Stimulated activated CD4-positive, alpha-beta T cell treated with anti-CD3 and anti-CD28 coated beads, Interleukin-4, amount 100 ng/mL, for 48 hours (primary cell): ENCODE results near the gene MIA2.

Experiments
- DNase-seq, 2 donors: peaks; one replicate each; pipeline ENCODE4 v3.0.0-alpha.2; 2020; ENCODE audit warnings: low read depth in 2 of 2

MIA2 gene

GRCh38 chr14:39383026-39383660 is 149.4 kb downstream of the MIA2 start:
- DNase-seq = no peak

DNA sequence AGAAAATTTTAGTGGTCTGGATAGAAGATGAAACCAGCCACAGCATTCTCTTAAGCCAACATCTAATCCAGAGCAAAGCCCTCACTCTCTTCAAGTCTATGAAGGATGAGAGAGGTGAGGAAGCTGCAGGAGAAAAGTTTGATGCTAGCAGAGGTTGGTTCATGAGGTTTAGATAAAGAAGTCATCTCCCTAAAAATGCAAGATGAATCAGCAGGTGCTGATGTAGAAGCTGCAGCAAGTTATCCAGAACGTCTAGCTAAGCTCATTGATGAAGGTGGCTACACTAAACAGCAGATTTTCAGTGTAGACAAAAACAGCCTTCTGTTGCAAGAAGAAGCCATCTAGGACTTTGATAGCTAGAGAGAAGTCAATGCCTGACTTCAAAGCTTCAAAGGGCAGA is 150.0 kb downstream of the MIA2 start:
- DNase-seq = no peak

DNA sequence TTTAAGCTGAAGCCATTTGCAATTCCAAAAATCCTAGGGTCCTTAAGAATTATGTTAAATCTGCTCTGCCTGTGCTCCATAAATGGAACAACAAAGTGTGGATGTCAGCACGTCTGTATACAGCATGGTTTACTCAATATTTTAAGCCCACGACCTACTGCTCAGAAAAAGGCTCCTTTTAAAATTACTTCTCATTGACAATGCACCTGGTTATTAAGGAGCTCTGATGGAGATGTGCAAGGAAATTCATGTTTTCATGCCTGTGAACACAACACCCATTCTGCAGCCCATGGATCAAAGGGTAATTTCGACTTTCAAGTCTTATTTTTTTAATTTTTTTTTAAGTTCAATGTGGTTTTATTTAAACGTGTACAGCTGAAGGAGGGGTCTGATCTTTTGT is 150.5 kb downstream of the MIA2 start:
- no peak for DNase-seq

DNA sequence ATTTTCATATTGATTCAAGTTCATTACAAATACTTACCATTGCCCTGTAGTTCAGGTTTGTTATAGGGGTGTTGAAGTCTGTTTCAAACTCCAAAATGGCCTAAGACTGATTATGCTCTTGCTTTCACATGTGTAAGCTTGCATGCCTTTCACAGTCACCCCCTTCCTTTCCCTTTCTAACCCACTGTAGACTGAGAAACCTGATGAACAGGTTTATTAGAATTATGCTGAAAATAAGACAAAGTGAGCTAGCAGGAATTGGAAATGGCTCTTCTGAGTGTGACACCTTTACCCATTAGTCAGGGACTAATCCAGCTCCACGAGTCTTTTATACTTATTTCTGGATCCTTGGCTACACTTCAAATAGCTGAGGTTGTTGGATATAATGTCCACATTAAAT is 159.6 kb downstream of the MIA2 start:
- no peak for DNase-seq

DNA sequence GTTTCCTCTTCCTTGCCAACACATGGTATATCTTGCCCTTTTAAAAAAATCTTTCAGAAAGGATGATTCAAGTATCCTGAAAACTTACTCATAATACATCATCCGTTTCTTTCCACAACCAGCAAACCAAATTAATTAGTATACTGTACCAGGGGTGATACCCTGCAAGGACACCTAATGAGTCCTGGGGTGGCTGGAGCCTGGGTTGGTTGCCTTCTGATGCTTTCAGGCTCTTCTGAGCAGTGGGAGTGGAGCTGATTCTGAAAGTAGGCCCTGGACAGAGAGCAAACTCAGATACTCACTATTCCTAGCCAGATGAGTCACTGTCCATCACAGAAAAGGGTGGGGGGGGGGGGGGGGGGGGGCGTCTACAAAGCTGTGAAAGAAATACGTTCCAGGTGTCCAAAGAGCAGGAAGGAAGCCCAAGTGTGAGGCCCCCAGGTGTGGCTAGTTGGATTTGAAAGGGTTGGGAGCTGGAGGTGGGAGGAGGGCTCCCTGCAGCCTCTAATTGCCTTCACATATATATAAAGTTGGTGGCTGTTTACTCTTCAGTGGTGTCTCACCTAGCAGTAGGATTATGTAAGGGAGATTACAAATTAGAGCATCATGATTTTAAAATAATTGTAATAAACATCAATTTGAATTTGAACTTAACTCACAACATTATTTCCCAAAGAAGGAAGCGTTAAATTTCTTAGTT is 162.0 kb downstream of the MIA2 start:
- DNase-seq = no peak

DNA sequence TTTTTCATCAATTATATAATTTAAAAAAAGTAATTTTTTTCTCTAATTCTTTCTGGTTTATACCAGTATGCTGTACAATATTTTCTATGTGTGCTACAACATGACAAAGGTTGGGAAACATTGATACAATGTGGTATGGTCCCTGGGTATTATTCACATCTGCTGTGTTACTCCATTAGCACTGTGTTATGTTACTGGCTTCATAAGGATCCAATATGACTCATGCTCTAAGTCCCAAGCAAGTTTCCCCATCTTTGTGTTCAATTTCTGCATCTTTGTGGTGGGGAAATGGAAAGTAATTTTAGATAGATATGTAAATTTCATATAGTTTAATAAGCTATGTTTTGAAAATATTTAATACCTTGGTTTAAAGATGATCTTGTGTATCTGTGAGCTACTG is 162.7 kb downstream of the MIA2 start:
- no peak for DNase-seq

GRCh38 chr14:39398382-39398781 is 164.7 kb downstream of the MIA2 start:
- DNase-seq = no peak

- no peak for DNase-seq
These were observed 172.8 kb downstream of the MIA2 start for GRCh38 chr14:39406560-39406959.

GRCh38 chr14:39416072-39416471 is 182.4 kb downstream of the MIA2 start:
- no peak for DNase-seq

GRCh38 chr14:39417014-39417413 is 183.3 kb downstream of the MIA2 start:
- no peak for DNase-seq

GRCh38 chr14:39419272-39419671 is 185.6 kb downstream of the MIA2 start:
- DNase-seq = no peak

DNA sequence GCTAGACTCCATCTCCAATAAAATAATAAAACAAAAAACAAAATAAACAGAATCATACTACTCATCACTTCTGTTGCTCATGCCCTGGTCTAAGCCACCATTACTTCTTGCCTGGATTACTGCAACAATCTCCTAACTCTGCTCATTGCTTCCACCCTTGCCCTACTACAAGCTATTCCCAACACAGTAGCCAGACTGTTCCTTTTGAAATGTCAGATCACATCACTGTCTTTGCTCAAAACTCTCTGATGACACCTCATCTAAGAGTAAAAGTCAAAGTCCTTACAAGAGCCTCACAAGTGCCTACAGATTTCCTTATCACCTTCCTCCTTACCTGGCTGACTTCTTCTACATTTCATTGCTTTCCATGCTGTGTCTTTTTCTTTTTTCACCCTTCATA is 188.5 kb downstream of the MIA2 start:
- DNase-seq = no peak

GRCh38 chr14:39423793-39424192 is 190.1 kb downstream of the MIA2 start:
- no peak for DNase-seq

- no peak for DNase-seq
These were observed 192.2 kb downstream of the MIA2 start for GRCh38 chr14:39425947-39426346.

GRCh38 chr14:39426605-39427004 is 192.9 kb downstream of the MIA2 start:
- DNase-seq = no peak

DNA sequence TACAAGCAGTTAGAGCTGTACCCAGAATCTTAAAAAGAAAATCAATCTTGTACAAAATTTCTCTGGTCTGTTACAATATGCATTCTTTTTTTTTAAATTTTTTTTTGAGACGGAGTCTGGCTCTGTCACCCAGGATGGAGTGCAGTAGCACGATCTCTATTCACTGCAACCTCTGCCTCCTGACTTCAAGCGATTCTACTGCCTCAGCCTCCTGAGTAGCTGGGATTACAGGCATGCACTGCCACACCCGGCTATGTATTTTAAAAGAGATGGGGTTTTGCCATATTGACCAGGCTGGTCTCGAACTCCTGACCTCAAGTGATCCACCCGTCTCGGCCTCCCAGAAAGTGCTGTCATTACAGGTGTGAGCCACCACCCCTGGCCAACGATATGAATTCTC is 194.4 kb downstream of the MIA2 start:
- no peak for DNase-seq

- no peak for DNase-seq
These were observed 197.2 kb downstream of the MIA2 start for GRCh38 chr14:39430762-39431415.

- DNase-seq = peak; percentile 23 to 32
These were observed 197.9 kb downstream of the MIA2 start for GRCh38 chr14:39431416-39432178.

- DNase-seq = peak; percentile 89 to 92
These were observed 198.5 kb downstream of the MIA2 start, which contains the start of gene FBXO33 for GRCh38 chr14:39432179-39432618. Gene FBXO33, minus strand, starts transcription at chr14:39432433. Its CDS starts 271 bp downstream, at chr14:39432162.

DNA sequence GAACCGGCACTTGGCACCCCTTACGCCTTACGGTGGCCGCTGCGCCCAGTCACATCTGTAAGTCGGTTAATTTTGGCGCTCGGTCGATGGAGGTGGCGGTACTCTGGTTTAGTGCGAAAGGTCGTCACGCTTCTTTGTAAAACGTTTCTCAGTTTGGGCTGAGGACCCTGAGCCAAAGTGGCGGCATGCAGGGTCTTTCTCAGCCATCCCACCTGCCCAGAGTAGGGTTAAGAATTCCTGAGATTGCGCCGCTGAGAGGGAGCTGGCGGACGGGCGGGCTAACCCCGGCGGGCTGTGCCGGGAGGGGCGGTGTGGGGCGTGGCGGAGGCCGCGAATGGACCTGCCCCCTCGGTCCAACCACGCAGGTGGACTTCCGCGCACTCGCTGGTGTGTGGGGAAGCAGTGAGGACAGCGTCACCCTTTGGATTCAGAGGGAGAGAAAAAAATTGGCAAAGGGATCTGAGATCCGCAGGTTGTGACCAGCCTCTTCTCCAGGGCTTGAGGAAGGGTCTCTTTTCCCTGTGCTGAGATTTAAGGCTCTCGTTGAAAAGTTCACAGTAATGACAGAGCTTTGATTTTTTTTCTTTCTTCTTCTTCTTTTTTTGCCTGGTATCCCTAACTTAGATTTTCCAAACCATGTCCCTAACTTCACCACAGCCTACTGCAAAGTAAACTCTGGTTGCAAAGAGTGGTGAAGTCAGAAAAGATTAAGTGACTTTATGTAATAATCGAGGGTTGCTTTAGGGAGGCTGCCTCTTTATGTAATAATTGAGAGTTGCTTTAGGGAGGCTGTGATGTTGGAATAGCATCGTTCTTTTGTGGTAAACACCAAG is 199.1 kb downstream of the MIA2 start:
- peak; percentile 60 to 61 for DNase-seq

DNA sequence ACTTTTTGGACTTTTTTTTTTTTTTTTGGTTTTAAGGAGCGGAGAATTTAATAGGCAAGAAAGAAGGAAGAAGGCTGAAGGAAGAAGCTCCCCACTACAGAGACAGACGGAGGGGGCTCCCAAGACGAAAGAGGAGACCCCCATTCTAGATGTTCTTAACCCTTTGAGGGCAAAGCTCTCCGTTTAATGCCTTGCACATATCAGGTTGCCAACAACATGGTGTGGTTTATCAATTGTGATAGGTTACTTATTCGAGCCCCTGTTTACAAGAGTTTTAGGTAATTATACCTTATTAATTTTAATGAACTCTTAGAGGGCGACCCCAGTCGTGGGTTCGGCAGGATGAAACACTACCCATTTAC is 199.7 kb downstream of the MIA2 start:
- no peak for DNase-seq
